Measurements from ENCODE around the gene KLHL10.

The KLHL10 gene

GRCh38 chr17:41837761-41838538 is at the start of gene KLHL10:
TSS of gene KLHL10 (plus strand) at chr17:41837825. CDS start at chr17:41837933, 108 bp downstream.
- no peak for DNase-seq (ENCODE audit: low read depth)

DNA sequence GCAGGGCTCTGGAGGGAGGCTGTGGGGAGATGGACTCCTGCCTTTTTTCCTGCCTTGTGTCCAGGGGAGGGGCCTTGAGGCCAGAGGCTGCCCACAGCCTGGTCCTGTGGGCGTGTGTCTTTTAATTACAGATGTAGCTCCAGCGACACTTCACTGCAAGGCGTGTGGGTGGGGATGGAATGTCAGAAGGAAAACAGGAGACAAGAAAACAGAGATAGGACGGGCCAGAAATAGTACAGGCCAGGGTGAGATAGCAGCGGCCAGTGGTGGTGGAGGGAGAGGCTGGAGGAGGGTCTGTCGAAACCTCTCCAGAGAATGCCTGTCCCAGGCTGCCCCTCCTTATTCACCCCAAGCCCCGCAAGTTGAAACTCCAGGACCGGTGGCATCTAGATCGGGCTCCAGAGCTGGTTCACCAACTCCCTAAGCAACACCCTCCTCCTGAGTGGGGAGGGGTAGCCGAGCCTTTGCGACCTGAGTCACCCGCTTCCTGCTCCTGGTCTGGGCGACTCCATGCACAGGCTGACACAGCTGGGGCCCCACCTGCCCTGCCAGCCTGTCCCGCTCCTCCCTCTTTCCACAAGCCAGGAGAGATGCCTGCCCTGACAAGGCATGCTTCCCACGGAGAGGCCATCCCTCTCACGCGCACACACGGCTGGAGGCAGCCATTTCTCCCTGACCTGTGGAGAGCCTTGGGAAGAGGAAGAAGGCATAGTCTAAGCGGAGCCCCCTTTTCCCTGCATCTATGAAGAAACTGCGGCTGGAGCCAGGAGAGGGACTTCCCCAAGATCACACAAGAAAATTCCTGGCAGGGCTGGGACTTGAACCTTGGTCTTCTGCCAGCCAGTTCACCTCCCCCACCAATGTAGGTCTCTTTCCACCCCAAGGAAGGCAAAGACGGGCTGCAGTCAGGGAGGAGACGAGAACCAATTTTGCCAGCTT is 44.5 kb upstream of the KLHL10 start:
- no peak for DNase-seq (ENCODE audit: low read depth)

DNA sequence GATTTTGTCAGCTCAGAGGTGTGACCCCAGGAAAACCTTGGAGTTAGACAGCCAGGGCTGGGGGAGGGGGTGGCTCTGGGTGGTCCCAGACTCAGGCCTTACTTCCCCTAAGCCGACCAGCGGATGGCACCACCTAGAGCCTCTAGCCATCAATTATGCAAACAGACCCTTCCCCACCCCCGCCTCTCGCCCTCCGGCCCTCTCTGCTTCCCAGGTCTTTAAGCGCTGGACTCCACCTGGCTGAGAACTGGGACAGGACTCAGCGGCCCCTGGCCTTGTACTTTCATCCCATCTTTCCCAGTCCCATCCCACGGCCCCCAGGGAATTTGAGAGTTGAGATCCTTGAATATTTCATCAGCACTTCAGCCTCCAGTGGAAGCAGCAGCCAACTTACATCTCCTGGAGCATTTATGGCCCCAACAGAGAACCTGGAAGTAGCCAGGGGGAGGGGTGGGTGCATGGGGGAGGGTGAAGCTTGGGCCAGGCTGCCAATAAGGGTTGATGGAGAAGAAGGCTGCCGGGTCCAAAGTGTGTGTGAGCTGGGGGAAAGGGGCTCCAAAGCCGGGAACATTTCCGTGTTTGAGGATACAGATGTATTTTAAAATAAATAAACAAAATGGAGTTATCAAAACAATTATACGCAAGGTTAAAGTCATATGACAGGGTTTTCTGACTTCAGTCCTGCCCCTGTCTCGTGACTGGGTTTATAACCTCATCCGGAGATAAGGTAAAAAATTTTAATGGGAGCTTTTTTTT is 43.7 kb upstream of the KLHL10 start:
- DNase-seq (ENCODE audit: low read depth), result no peak

DNA sequence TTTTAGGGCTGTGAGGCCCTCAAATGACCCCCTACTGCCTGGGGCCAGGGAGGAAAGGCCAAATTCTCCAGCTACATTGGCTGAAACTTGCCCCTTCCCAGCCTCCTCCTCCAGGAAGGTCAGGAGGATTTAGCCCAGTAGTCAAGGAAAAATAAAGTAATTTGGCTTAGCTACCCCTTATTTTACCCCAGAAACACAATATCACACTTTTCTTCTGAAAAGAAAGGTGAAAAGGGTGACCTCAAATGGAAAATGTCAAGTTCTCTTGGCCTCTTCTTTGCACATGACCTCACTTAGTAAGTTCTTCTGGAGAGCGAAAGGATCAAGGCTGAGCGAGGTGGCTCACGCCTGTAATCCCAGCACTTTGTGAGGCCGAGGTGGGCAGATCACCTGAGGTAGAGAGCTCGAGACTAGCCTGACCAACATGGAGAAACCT is 43.1 kb upstream of the KLHL10 start:
- DNase-seq (ENCODE audit: low read depth), result no peak

GRCh38 chr17:41796121-41796895 is 41.3 kb upstream of the KLHL10 start:
- DNase-seq (ENCODE audit: low read depth), result no peak

DNA sequence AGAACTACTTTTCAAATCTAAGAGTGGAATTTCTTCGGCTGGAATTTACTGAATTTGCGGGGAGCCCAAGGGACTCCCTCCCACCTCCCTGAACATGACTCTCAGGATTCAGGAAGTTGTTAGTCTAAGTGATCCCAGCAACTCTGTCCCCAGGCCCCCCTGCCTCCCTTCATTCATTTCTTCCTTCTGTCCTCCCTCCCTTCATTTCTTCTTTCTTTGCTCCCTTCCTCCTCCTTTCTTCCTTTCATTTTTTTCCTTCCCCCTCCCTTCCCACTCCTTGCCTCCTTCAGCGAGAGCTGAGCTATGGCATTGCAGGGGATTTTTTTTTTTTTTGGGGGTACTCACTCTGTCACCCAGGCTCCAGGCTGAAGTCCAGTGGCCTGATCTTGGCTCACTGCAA is 40.2 kb upstream of the KLHL10 start:
- no peak for DNase-seq (ENCODE audit: low read depth)

DNA sequence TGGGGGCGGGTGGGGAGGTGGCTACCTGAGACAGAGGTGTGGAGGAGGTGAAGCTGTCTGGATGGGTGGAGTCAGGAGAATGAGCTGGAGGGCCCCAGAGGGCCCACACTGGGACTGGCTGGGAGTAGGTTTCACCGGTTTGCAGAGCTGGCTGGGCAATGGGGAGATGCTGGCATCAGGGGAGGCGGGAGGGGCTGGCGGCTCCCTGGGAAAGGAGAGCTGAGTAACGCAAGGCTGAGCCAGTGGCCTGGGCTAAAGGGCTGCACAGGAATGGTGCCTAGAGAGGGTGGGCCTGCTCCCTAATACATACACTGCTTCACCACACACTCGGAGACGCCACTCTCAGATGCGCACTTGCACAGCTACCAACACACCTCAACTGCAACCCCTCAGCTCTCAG is 38.3 kb upstream of the KLHL10 start:
- DNase-seq (ENCODE audit: low read depth), result no peak

DNA sequence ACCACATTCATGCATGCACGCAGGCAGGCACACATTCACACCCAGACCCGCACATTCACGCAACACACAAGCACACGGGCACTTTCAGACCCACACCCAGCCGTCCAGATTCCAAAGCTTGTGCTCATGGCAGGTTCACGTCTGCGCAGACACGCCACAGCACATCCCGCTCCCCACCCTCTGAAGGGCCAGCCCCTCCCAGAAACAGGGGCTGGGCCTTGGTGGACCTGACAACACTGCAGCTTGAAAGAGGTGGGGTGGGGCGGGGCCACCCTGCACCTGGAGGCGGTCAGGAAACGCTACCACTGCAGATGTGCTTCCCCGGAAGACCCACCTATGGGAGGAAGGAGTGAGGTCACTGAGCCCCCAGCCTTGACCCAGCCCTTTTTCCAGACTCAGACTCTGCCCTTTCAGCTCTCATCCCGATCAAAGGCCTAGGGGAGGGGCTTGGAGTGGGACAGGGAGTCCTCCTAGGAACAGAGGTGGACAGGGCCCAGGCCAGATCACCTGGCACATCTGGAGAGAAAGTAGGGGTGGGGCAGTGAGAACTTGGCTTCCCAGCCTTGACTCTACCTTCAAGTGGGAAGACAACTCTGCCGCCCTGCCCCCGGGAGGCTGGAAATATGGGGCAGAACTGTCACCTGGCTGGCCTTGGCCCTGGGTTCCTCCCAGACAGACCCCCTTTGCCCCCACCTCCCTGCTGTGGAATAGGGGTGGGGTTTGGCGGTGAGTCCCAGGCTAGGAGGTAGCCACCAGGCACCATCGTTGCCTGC is 36.8 kb upstream of the KLHL10 start:
- DNase-seq (ENCODE audit: low read depth), result no peak

GRCh38 chr17:41801374-41802271 is 36.0 kb upstream of the KLHL10 start:
- peak; percentile 60 for DNase-seq (ENCODE audit: low read depth)

DNA sequence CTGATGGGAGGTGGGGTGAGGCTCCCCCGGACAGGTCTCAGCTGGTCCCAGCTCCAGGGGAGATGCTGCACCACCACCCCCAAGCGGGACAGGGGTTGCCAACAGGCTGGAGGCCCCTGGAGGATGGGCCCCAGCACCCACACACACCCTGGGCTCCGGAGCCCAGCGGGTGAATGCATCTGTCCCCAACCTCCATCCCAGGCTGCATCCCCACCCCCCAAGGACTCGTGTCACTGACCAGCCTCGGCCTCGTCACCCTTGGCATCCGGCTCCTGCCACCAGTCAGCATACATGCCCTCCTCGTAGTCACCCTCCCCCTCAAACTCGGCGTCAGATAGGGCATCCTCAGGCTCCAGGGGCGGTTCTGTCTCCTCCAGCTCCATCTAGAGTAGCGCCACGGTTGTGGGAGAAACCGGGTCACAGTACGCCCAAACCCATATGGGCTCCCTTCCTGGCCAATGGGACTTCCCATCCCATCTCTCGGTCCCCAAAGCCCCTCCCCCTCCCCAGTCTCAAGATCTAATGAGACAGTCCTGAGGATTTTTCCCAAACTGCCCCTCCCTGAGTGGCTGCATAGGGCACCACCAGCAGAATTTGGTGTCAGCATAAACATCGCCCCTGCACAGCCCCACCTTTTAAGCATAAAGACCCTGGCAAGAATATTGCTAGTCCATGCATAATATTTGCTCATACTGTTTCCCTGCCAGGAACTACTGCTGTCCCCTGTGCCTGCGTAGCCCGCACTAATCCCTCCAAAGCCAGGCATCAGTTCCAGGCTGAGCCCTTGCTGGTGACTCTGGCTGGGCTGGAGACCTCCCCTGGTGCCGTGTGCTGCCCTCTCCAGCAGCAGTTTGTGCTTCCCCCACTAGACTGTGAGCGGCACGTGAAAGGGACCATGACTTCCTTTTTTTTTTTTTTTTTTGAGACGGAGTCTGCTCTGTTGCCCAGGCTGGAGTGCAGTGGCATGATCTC is 34.3 kb upstream of the KLHL10 start:
- DNase-seq (ENCODE audit: low read depth), result no peak

GRCh38 chr17:41806685-41807445 is 30.8 kb upstream of the KLHL10 start:
- no peak for DNase-seq (ENCODE audit: low read depth)

DNA sequence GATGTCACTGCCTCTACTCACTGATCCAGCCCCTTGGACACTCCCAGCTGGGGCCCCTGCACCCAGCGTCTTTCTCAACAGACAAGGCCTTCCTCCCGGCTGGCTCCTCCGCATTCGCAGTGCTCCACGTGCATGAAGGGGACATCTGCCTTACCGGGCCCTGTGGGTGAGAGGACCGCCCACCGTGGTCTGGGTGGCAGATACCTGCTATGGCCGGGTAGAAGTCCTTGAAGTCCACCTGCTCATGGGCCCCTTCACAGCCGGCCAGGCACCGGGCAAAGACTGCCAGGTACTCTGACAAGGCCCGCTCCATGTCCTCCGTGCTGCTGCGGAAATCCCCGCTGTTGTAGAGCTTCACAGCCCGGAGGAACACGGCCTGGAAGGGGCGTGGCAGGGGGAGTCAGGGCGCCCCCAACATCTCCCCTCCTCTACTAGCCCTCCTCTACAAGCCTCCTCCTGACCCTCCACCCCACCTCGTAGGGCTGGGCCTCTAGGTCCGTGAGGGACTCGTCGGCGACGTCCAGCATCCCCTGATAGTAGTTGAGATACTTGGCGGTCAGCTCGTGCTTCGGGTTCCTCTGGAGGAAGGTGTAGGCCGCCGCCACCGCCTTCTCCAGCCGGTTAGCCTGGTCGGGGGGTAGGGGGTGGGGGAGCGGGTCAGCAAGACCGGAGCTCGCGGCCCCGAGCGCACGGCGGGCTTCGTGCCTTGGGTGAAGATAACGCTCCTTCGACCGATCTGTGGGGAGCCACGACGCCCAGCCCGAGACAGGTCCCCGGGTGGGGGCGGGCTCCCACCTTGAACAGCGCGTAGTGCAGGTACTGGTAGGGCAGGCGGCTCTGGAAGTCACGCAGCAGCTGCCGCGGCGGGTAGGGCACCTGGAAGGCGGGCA is 26.7 kb upstream of the KLHL10 start:
- DNase-seq (ENCODE audit: low read depth), result no peak

DNA sequence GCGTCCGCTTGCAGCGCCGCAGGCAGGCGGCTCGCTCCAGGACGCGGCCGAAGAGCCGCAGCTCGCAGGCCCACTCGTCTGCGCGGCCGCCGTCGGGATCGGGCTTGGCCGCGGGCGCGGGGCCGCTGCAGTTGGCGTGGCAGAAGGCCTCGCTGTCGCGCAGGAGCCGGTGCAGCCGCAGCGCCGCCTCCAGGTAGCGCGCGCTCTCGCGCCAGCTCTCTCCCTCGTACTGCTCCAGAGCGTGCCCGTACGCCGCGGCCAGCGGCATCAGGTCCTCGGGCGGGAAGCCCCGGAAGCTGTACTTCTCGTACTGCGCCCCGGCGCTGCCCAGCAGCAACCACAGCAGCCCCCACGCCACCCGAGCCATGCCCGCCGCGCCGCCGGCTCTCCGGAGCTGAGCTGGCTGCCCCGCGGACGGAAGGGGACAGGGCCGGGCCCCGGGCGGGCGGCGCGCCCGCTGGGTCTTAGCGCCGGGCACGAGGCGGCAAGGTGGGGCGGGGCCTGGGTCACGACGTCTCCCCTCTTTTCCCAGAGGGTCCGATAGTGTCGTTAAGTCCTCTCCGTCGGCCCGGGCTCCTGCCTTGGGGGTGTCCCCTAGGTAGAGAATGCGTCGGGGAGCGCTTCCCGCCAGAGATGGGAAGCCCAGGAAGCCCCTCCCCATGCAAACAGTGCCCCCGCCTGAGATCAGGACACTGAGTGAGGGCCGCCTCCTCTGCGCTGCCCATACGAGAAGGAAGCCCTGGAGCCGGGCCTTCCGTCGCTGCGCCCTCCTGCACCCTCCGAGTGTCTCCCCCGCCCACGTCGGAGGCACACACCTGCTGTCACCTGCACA is 25.9 kb upstream of the KLHL10 start, which contains the start of gene P3H4:
Gene P3H4 (minus strand): TSS at position 401 of the 832 bp plus-strand sequence. CDS start 34 bp downstream, at position 367.
- DNase-seq (ENCODE audit: low read depth), result peak; percentile 63

GRCh38 chr17:41812381-41813151 is 25.1 kb upstream of the KLHL10 start, which contains the start of gene FKBP10:
TSS of gene FKBP10 (plus strand) at chr17:41813004. CDS start at chr17:41813035, 31 bp downstream.
- DNase-seq (ENCODE audit: low read depth), result no peak
